HG03159 (cell line): ENCODE measurements around the gene FAM169A.
"Not testable (repeated sequence)": the region's sequence is repeated elsewhere in the genome, so short reads cannot be mapped to it uniquely, and the experiment has no call there.

ENCODE experiments used
- ATAC-seq: cut with Tn5 transposase; IDR thresholded peaks from one replicate; pipeline ENCODE4 v1.9.1; 2021; ENCODE audit warnings: mild to moderate bottlenecking, moderate library complexity; ENCODE audit not compliant: unreplicated experiment

The FAM169A gene, protein sequence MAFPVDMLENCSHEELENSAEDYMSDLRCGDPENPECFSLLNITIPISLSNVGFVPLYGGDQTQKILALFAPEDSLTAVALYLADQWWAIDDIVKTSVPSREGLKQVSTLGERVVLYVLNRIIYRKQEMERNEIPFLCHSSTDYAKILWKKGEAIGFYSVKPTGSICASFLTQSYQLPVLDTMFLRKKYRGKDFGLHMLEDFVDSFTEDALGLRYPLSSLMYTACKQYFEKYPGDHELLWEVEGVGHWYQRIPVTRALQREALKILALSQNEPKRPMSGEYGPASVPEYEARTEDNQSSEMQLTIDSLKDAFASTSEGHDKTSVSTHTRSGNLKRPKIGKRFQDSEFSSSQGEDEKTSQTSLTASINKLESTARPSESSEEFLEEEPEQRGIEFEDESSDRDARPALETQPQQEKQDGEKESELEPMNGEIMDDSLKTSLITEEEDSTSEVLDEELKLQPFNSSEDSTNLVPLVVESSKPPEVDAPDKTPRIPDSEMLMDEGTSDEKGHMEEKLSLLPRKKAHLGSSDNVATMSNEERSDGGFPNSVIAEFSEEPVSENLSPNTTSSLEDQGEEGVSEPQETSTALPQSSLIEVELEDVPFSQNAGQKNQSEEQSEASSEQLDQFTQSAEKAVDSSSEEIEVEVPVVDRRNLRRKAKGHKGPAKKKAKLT

DNA sequence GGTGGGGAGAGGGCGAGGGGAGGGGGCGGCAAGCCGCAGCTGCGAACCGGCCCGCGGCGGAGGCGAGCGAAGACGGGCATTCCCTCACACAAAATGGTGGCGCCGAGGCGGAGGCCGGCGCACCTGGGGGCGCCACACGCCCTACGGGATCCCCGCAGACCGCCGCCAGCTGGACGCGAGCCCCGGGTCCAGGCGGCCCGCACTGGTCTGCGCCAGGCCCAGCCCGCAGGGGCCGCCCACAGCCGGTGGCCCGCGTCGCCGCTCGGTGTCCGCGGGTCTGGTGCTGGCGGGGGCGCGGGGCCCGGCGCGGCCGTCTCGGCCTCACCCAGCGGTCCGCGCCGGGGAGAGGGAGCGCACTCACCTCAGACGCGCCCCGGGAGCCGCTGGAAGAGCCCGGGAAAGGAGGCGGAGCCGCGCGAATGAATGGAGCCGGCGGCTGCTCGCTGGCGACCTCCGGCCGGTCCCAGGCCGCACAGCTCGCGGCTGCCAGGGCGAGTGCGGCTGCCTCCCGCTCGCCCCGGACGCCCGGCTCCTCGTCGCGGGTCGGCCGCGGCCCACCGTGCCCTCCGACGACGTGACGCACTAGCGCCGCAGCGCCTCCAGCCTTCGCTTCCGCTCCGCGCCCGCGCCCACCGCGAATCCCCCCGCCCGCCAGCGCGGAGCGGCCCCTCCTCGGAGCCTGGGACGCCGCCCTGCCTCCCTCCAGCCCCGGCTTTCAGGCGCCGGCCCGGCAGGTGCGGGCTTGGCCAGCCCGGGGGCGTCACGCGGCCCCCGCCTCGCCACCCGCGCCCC is at the start of gene FAM169A:
TSS of gene FAM169A (minus strand) at position 584 of the 792 bp plus-strand sequence. CDS start 24,711 bp downstream, outside the sequence.
- ATAC-seq, result peak; percentile 51

DNA sequence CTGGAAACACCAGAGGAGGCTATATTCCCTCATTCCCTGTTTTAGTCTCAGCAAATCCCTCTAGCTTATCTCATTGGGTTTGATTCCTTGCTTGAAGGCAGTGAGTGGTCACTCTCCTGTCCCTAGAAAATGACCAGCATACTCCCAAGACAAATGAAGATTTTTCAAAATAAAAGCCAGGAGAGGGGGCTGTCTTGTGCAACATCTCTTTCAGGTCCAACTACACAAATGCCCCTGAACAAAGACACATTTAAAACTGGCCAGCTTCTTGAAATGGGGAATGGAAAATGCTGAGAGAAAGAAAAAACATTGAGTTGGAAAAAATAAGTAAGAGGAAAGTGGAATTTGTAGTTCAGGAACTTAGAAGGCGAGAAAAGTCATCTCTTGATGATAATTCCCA is 49.3 kb upstream of the FAM169A start:
- no peak for ATAC-seq

DNA sequence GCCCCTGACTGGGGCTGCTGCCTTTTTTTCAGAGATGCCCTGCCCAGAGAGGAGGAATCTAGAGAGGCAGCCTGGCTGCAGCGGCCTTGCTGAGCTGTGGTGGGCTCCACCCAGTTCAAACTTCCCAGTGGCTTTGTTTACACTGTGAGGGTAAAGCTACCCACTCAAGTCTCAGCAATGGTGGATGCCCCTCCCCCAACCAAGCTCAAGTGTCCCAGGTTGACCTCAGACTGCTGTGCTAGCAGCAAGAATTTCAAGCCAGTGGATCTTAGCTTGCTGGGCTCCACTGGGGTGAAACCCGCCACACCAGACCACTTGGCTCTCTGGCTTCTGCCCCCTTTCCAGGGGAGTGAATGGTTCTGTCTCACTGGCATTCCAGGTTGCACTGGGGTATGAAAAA is 45.2 kb upstream of the FAM169A start:
- ATAC-seq, result not testable (repeated sequence)

DNA sequence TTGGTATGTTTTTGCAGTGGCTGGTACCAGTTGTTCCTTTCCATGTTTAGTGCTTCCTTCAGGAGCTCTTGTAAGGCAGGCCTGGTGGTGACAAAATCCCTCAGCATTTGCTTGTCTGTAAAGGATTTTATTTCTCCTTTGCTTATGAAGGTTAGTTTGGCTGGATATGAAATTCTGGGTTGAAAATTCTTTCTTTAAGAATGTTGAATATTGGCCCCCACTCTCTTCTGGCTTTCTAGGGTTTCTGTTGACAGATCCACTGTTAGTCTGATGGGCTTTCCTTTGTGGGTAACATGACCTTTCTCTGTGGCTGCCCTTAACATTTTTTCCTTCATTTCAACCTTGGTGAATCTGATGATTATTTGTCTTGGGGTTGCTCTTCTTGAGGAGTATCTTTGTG is 43.7 kb upstream of the FAM169A start:
- ATAC-seq, result not testable (repeated sequence)

DNA sequence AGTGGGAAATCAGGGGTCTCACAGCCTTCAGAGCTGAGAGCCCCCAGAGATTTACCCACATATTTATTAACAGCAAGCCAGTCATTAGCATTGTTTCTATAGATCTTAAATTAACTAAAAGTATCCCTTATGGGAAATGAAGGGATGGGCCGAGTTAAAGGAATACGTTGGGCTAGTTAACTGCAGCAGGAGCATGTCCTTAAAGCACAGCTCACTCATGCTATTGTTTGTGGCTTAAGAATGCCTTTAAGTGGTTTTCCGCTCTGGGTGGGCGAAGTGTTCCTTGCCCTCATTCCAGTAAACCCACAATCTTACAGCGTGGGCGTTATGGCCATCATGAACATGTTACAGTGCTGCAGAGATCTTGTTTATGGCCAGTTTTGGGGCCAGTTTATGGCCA is 42.0 kb upstream of the FAM169A start:
- ATAC-seq, result not testable (repeated sequence)

DNA sequence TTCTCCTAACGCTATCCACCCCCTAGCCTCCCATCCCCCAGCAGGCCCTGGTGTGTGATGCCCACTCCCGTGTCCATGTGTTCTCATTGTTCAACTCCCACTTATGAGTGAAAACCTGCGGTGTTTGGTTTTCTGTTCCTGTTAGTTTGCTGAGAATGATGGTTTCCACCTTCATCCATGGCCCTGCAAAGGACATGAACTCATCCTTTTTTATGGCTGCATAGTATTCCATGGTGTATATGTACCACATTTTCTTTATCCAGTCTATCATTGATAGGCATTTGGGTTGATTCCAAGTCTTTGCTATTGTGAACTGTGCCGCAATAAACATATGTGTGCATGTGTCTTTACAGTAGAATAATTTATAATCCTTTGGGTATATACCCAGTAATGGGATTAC is 38.5 kb upstream of the FAM169A start:
- ATAC-seq, result not testable (repeated sequence)

DNA sequence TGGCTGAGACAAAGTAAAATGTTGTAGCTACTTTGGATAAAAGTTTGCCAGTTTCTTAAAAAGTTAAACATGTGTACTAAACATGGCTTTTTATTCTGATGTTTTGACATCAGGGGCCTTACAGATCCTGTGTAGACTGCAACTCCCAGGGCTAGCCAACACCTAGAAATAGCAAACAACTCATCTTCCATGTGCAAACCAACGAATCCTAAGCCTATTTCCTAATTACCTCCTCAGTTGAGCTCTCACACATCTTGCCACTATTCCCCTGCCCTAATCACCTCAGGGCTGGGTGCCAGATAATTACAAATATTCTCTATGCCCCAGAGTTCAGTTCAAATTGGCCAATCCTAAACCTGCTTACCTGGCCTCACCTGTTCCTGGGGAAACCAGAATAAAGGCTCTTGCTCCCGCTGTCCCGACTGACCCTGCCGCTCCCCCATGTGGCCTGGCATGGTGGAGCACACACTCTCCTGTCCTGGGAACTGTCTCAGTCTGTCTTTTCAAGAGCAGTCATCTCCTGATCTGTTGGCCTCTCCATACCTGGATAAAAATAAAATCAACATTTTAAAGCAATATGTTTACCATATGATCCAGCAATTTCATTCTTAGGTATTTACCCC is 37.1 kb upstream of the FAM169A start:
- no peak for ATAC-seq

DNA sequence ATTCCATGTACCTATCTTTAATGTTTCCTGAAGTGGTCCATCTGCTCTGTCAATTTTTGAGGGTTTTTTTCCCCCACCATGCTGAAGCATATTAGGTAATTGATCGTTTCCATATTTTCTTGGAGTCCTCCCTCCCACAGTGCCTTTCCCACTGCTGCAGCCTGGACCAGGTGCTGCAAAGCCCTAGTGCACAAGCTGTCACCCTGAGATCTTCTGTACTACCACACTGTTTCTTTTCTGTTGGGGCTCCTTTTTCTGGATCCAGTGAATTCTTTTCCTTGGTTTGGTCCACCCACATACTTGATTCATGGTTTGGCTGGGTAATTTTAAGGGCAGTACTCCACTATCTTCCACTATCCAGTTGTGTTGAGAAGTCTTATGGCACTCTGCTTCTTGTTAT is 30.9 kb upstream of the FAM169A start:
- no peak for ATAC-seq

DNA sequence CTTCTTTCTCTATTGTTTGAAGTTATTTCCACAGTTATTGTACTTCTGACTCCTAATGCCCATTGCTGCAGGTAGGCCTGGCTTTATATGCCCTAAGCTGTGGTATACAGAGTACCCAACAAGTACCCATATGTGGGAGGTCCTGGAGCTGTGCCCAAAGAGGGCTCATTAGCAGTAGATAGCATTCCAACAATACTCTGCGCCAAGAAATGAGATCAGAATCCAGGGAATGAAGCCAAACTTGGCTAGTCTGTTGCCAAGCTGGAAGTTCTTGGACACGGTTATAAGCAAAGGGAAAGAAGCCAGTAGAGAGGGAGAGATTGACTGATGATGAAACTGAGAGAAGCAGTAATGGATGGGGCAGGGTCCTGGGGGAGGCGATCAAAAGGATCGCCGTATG is 29.7 kb upstream of the FAM169A start:
- no peak for ATAC-seq

DNA sequence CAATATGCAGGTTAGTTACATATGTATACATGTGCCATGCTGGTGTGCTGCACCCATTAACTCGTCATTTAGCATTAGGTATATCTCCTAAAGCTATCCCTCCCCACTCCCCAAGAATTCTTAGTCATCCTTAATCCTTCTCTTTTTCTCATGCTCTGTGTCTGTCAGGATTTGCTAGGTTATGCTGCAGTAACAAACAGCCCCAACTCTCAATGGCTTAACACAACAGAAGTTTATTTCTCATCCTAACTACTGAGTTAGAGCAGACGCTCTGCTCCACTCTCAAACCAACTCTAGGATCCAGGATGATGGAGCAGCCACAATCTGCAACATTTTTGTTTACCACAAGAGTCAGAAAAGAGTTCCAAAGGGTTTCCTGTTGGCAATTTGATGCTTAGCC is 28.2 kb upstream of the FAM169A start:
- ATAC-seq, result no peak

DNA sequence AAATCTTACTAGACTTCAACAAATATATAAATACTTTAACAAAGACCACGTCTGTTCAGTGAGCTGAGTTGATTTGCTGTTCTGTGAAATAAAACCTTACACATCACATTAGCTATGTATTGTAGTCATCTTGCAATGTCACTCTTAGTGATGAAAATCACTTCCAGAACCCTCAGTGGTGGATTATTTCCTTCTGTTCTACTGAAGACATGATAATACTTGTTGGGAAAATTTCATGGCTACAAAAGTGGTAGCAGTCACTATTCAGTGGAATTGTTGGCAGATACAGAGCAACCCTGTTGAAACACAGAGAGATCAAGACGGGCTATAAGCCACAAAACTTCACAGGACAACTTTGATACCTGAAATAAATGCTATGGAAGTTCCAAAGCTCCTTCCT is 26.7 kb upstream of the FAM169A start:
- no peak for ATAC-seq

DNA sequence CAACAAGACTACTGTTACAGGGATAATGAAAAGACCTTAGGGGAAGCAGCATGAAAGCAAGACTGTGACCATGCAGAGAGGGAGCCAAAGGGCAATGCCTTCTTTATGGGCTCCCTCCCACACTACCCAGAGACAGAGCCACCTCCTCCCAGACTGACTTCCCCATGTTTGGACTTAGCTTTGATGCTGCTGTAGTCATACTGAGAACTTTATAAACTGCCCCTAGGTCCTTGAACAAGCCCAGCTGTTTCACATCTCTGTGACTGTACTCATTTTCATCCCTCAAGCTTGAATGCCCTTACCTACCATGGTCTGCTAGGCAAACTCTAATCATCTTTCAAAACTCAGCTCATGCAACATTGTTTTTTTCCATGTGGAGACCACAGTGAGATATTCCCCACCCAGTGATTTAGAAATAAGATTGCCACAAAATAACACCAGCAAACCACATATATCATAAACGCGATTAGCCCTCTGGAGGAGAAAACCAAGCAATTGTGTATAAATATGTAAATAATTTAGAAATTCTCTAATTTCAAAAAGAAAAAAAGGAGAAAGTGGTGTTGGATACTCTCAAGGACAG is 23.4 kb upstream of the FAM169A start:
- ATAC-seq, result peak; percentile 68

DNA sequence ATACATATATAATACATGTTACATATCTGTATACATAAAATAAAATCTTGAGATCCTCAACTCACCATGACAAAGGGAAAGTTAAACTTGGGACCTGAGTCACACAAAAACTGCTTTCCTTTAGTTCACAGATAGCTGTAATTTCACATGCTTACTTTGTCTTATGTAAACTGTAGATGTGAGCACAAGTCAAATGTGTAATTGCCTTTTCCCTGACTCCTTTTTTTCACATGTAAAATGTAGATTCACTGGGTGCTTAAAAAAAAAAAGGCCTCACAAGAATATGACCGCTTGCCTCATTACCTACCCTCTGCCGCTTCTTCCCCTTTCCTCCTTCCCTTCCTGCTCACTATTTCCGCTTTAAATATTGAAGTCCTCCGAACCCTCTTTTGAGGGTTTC is 21.9 kb upstream of the FAM169A start:
- no peak for ATAC-seq

DNA sequence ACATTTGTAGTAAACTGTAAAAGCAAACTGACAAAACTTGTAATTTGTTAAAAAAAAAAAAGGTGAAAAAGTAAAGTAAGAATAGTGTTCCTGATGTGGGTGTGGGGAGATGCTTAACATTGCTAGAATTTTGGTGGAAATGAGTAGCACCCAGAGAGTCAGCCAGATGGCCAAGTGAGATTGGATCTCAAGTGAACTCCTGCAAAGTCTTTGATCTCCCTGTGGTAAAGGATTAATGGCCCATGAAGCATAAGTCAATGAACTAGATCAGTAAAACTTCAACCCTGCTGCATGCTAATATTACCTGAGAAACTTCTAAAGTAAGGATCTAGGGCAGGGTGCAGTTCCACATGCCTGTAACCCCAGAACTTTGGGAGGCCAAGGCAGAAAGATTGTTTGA is 19.0 kb upstream of the FAM169A start:
- no peak for ATAC-seq

DNA sequence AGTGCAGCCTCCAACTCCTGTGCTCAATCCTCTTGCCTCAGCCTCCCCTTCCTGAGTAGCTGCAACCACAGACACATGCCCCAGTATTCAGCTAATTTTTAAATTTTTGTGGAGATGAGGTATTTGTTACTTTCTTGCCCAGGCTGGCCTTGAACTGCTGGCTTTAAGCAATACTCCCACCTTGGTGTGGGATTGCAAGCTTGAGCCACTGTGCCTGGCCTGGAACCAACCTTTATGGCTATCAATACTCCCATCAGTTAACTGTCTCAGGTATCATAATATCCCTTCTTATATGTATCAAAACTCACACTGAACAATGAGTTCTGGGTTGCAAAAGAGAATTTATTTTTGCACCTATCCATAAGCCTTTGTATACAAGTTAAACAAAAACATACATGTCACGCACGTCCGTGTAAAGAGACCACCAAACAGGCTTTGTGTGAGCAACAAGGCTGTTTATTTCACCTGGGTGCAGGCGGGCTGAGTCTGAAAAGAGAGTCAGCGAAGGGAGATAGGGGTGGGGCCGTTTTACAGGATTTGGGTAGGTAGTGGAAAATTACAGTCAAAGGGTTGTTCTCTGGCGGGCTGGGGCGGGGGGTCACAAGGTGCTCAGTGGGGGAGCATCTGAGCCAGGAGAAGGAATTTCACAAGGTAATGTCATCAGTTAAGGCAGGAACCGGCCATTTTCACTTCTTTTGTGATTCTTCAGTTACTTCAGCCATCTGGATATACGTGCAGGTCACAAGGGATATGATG is 16.4 kb upstream of the FAM169A start:
- ATAC-seq, result not testable (repeated sequence)

DNA sequence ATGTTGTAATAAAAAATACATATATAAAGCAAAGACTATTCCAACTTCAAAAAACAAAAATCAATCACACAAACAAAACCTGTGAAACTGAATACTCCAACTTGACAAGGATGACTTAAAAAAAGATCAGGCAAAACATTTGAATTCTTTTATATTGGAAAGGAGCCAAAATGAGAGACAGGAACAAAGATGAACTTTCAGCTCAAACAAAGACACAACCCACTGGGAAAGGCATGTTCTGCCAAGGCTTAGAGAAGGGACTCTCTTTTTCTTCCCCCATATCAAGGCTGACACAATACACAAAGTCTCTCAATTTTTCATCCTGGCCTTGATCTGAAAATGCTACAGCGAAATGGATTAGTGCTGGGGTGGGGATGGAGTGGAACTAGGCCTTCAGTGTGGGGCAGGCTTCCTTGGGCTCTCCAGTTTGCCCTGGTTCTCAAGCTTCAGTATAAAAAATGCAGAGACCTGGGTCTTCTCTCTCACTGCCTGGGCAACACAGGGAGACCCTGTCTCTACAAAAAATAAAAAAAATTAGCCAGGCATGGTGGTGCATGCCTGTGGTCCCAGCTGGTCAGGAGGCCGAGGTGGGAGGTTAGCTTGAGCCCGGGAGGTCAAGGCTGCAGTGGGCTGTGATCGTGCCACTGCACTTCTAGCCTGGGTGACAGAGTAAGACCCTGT is 11.6 kb upstream of the FAM169A start:
- no peak for ATAC-seq

DNA sequence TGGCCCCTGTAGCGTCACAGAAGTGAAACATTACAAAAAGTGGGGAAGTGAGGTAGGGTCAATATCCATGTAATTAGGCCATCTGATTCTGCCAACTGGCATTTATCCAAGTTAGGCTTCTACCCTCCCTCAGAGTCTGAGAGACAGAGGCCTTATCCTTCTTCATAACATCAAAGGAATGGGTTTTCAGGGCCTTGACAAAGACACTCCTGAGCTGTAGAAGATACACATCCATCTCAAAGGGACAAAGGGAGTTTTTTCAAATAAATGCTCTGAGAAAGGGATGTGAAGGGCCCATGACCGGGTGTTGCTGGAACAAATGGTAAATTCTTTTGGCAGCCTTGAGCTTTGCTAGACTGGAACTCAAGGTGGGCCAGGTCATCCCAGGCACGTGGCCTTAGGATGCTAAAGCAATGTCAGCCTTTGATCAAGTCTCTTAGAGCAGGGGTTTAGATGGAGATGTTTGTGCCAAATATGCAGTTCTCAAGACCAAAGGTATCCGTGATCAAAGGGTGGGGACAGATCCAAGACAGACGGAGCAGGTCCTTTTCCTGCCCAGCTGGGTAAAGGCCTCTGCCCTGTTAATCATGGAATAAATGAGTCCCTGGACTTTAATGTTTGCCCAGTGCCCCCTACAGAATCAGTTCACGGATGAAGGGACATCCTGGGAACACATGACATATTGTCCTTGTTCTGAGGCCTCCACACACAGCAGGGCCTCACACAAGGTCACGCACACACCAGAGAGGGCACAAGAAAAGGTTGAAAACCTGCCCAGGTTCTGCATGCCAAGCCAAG is 10.0 kb upstream of the FAM169A start:
- ATAC-seq, result no peak

DNA sequence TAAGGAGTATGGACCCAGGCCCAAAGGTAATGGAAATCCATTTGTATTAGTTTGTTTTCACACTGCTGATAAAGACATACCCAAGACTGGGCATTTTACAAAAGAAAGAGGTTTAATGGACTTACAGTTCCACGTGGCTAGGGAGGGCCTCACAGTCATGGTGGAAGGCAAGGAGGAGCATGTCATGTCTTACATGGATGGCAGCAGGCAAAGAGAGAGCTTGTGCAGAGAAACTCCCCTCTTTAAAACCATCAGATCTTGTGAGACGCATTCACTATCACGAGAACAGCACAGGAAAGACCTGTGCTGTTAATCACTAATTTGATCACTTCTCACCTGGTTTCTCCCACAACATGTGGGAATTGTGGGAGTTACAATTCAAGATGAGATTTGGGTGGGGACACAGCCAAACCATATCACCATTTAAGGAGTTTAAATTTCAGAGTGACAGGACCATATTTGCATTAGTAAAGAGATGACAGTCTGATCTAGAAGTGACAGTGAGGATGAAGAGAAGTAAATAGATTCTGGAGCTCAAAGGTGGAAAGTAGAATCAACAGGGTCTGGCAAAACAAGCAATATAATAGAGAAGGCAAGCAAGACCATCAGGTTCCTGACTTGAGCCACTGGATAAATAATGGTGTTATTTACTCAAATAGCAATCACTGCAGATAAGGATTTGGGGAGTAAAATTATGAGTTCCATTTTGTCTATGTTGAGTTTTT is 7.5 kb upstream of the FAM169A start:
- ATAC-seq, result no peak
